ENCODE measurements around the gene B3GNT5.

- TF ChIP-seq CTCF (IDR thresholded peaks at IDR 0.05 in 4 of 5, conservative IDR thresholded peaks at IDR 0.05 in 1 of 5) (no peak), POLR2A (IDR thresholded peaks at IDR 0.05) (no peak)
These were observed 19.1 kb downstream of the B3GNT5 start for GRCh38 chr3:183272142-183272541.

Data from gastrocnemius medialis (tissue), 4 donors.